ENCODE measurements around the gene FAM20B. TPM values are rescaled to one million over a fixed set of nuclear protein-coding genes. Genes with fewer than 3 reads are reported as not detected.

The FAM20B gene
- total RNA-seq, 1 experiment from 2014 or later, result 90.5 TPM

Other genes starting within 250 kb of the FAM20B start
- gene ANGPTL1, start 154.8 kb upstream of the FAM20B start, total RNA-seq (2014; rRNA removed; shearing (Covaris generic)), result 0.10 TPM in 1 of 2 replicates, not detected in the other
- 82.1 and 98.0 TPM in 2 replicates for gene TOR3A, start 56.2 kb downstream of the FAM20B start, total RNA-seq (2014; rRNA removed; shearing (Covaris generic))
- 26.2 and 29.3 TPM in 2 replicates for gene ABL2, start 203.8 kb downstream of the FAM20B start, total RNA-seq (2014; rRNA removed; shearing (Covaris generic))